RWPE1 (cell line): ENCODE measurements around the gene ABCC2.

ENCODE experiments used
- CTCF ChIA-PET: fragments of 350-600 bp; sonication (Branson Sonifier 250); formaldehyde crosslinking; extraction: SDS; loops from one replicate; lab custom pipeline; 2021; lab: Yijun Ruan, JAX
- POLR2A ChIA-PET: fragments of 400-600 bp; formaldehyde crosslinking; extraction: SDS; loops from one replicate; lab custom pipeline; 2020; ENCODE audit warnings: antibody characterized with exemption; ENCODE audit not compliant: low non-redundant PET; lab: Yijun Ruan, JAX
- DNase-seq: peaks from one replicate; pipeline ENCODE4 v3.0.0; 2012; ENCODE audit warnings: low spot score
- H3K27ac ChIP-seq: fragments of 450-650 bp; 2 replicates; pipeline ENCODE4 v1.5.1; 2017
- CTCF ChIP-seq: fragments of 450-650 bp; conservative IDR thresholded peaks from 2 replicates; pipeline ENCODE4 v1.5.1; 2017; ENCODE audit warnings: low read depth, mild to moderate bottlenecking

Gene ABCC2

DNA sequence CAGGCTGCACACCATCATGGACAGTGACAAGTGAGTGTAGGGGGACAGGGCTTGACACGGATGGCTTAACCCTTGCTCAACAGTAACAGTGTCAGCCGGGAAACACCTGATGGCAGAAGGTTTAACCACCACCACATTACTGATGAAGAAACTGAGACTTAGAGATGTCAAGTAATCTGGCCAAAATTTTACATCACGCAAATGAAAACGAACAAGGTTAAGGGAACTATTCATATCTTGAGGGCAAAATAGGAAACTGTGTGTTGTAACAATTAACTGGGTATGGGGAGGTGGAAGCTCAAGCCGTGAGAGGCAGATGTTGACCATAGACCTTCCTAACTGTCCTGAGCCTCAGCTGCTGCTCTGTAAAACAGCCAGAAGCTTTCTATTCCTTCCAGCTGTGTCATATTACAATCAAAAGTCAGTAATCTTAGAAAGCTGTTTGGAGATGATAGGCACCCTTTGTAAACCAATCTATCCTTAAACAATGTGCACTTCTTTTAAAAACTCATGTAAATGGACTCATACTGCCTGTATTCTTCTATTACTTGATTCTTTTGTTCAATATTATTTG, 68.4 kb downstream of the ABCC2 start:
- POLR2A ChIA-PET: no interaction called here
- no peak for TF ChIP-seq CTCF
- CTCF ChIA-PET: interaction anchor here (0.6 kb wide), 2 partner anchors 10 to 155 kb away, joined by 3 to 4 read pairs; no protein-coding TSS in a partner anchor
- H3K27ac ChIP-seq: no peak overlapping the region
- no peak for DNase-seq

DNA sequence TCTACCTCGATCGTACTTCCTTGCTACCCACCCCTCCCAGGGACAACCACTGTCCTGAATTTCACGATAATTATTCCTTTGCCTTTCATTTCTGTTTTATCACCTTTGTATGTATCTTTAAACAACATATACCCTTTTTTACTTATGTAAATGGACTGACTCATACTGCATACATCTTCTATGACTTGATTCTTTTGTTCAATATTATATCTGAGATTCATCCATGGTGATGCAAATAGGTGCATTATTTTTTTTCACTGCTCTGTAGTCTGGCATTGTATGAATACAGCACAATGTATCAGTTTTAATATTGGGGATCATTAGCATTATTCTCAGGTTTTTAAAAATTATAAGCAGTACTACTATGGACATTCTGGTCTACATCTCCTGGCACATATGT, 69.4 kb downstream of the ABCC2 start:
- H3K27ac ChIP-seq: no peak overlapping the region
- ChIA-PET CTCF (interaction anchor here (1.3 kb wide), 1 partner anchor 158 kb away, joined by 4 read pairs; the partner anchor contains the start of gene DNMBP), POLR2A (no interaction called here)
- no peak for DNase-seq
- TF ChIP-seq CTCF: no peak

DNA sequence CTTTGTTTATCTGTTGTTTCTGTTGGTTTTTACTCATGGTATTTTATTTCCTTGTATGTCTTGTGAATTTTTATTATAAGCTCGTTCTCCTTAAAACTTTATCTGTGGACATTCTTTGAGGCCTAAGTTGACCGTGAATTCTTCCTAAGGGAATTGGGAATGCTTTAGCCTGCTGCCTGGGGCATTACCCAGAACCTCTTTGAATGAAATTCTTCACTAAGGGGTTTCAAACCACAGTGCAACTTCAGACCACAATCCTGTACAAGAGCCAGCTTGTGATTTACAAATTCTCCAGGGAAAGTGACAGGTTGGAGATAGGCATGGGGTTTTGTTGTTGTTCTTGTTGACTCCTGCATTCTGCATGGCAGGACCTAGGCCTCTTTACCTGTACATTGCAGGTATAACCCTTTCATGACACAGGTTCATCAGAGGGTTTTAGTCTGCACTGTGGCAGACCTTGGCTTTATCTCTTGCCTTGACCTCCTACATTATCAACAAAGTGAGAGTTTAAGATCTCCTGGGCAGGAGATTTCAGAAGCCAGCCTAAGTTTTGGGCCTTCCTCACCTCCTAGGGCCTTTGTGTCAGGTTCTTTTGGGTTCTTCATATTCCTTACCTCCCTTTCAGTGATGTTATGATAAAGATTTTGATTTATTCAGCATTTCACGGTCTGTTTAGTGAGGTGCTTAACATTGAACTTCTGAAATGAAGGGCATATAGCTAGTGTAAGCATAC, 70.2 kb downstream of the ABCC2 start:
- CTCF ChIA-PET: interaction anchor here (0.6 to 1.3 kb wide), 2 partner anchors 31 to 157 kb away, joined by 3 to 4 read pairs; partner anchors contain the start of gene DNMBP
- POLR2A ChIA-PET: no interaction called here
- no peak overlapping the region for H3K27ac ChIP-seq

DNA sequence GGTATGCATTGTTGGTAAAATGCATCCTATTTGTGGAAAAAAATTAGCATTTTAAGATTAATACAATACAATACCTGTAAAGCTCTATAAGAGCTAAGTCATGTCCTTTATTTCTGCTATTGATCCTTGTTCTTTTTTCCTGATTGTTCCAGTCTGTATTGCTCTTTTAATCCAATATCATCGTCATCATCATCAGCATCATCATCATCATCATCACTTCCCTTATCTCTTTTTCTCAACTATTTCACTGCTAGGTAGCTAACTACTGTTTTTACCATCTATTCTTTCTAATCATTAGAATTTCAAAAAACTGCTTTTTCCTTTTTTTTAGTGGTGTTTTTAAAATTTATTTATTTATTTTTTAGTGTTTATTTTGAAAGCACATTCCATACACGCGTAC, 71.2 kb downstream of the ABCC2 start:
- no peak for TF ChIP-seq CTCF
- ChIA-PET CTCF (interaction anchor here (0.7 to 1.1 kb wide), 3 partner anchors 192 to 1308 kb away, joined by 3 to 4 read pairs (median 4); no protein-coding TSS in a partner anchor), POLR2A (no interaction called here)
- H3K27ac ChIP-seq: no peak overlapping the region
- no peak for DNase-seq

More for the DNA sequence above, 70.2 kb downstream of the ABCC2 start:
- no peak for TF ChIP-seq CTCF
- no peak for DNase-seq

GRCh38 chr10:99854860-99855259, 72.4 kb downstream of the ABCC2 start:
- no peak for DNase-seq
- no peak overlapping the region for H3K27ac ChIP-seq
- POLR2A ChIA-PET: no interaction called here
- CTCF ChIA-PET: interaction anchor here (0.7 to 1.5 kb wide), 2 partner anchors 9 to 11 kb away, joined by 4 to 5 read pairs; no protein-coding TSS in a partner anchor
- TF ChIP-seq CTCF: no peak

- ChIA-PET POLR2A (no interaction called here), CTCF (interaction anchor here (0.7 to 1.5 kb wide), 3 partner anchors 10 to 11 kb away, joined by 4 to 6 read pairs (median 5); no protein-coding TSS in a partner anchor)
- TF ChIP-seq CTCF: no peak
- no peak overlapping the region for H3K27ac ChIP-seq
- no peak for DNase-seq
Measured at GRCh38 chr10:99855479-99856071, 73.1 kb downstream of the ABCC2 start.
